M059J (cell line): ENCODE results near the gene SPINT3. TPM values are rescaled to one million over a fixed set of nuclear protein-coding genes. Genes with fewer than 3 reads are reported as not detected.

Source experiments
- DNase-seq: peaks from one replicate; pipeline ENCODE4 v3.0.0-alpha.2; 2012; ENCODE audit warnings: low read depth
- total RNA-seq: library from RNA; depleted of rRNA; stranded (reverse); fragments of >200 nt; shearing (Covaris generic); gene quantifications from 2 replicates; pipeline ENCODE4 v1.2.3, GENCODE V29; 2014; rRNA removed

The SPINT3 gene
- not detected in 2 replicates for total RNA-seq

- DNase-seq, result no peak
Measured at GRCh38 chr20:45515147-45515913, at the start of gene SPINT3. TSS of gene SPINT3 (minus strand) at chr20:45515622. CDS start at chr20:45515608, 14 bp downstream.

GRCh38 chr20:45564760-45565276, 49.4 kb upstream of the SPINT3 start:
- no peak for DNase-seq

- DNase-seq, result no peak
Measured at GRCh38 chr20:45555198-45555597, 39.8 kb upstream of the SPINT3 start.

- DNase-seq, result no peak
Measured at GRCh38 chr20:45552456-45552855, 37.0 kb upstream of the SPINT3 start.

GRCh38 chr20:45550765-45551164, 35.3 kb upstream of the SPINT3 start:
- DNase-seq, result no peak

- DNase-seq, result no peak
Measured at GRCh38 chr20:45548410-45548809, 33.0 kb upstream of the SPINT3 start.

- no peak for DNase-seq
Measured at GRCh38 chr20:45547206-45547770, 31.9 kb upstream of the SPINT3 start, which contains the start of gene EPPIN. TSS of gene EPPIN (minus strand) at chr20:45547401. CDS start at chr20:45547357, 44 bp downstream.

- peak; percentile 34 for DNase-seq
Measured at GRCh38 chr20:45545754-45546453, 30.5 kb upstream of the SPINT3 start.

- DNase-seq, result no peak
Measured at GRCh38 chr20:45545351-45545750, 29.9 kb upstream of the SPINT3 start.

- DNase-seq, result no peak
Measured at GRCh38 chr20:45539382-45539781, 24.0 kb upstream of the SPINT3 start, which contains the start of gene WFDC6. TSS of gene WFDC6 (minus strand) at chr20:45539482. CDS start at chr20:45539407, 75 bp downstream.

- DNase-seq, result peak; percentile 81
Measured at GRCh38 chr20:45538209-45538799, 22.9 kb upstream of the SPINT3 start.

GRCh38 chr20:45527294-45527693, 11.9 kb upstream of the SPINT3 start:
- no peak for DNase-seq

GRCh38 chr20:45523821-45524220, 8.4 kb upstream of the SPINT3 start:
- no peak for DNase-seq

GRCh38 chr20:45518282-45518681, 2.9 kb upstream of the SPINT3 start:
- DNase-seq, result peak; percentile 75

GRCh38 chr20:45510242-45510862, 5.1 kb downstream of the SPINT3 start:
- no peak for DNase-seq

- DNase-seq, result no peak
Measured at GRCh38 chr20:45509091-45509490, 6.3 kb downstream of the SPINT3 start.

GRCh38 chr20:45508068-45508886, 7.1 kb downstream of the SPINT3 start:
- peak; percentile 44 for DNase-seq

- peak; percentile 69 for DNase-seq
Measured at GRCh38 chr20:45507011-45507820, 8.2 kb downstream of the SPINT3 start.

GRCh38 chr20:45506398-45506797, 9.0 kb downstream of the SPINT3 start:
- DNase-seq, result no peak

- no peak for DNase-seq
Measured at GRCh38 chr20:45503403-45503802, 12.0 kb downstream of the SPINT3 start.
